Measurements from ENCODE around the gene STPG2. TPM values are rescaled to one million over a fixed set of nuclear protein-coding genes. Genes with fewer than 3 reads are reported as not detected.

The STPG2 gene
- total RNA-seq, 1 donor from 2014 or later: 1.1 TPM

DNA sequence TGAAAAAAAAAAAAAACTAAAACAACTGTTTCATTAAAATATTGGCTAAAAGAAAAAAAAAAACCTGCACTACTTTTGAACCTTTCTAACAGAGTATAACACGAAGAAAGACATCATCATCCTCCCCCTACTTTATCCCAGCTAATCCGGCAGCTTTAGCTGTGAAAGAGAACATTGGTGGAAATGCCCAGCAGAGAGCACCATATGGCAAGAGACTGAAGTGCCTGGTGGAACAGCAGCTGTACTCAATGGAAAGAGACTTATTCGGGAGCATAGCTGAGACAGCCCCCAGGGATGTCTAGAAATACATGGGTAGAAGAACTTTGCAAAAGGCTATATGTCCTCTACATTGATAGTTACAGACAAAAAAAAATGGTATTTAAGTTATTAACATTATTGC is 30.3 kb downstream of the STPG2 start:
- H3K27ac Mint-ChIP-seq: no peak overlapping the region
- no peak for DNase-seq (ENCODE audit: low spot score, unreplicated experiment)
- H3K4me3 Mint-ChIP-seq (ENCODE audit: low read depth): no peak overlapping the region
- H3K4me1 Mint-ChIP-seq (ENCODE audit: low read depth): no peaks in the 10 kb centered on the region
- no peaks in the 10 kb centered on the region for H3K36me3 Mint-ChIP-seq (ENCODE audit: insufficient read depth)
- no peaks in the 10 kb centered on the region for H3K27me3 Mint-ChIP-seq
- TF ChIP-seq, protein P1, sequence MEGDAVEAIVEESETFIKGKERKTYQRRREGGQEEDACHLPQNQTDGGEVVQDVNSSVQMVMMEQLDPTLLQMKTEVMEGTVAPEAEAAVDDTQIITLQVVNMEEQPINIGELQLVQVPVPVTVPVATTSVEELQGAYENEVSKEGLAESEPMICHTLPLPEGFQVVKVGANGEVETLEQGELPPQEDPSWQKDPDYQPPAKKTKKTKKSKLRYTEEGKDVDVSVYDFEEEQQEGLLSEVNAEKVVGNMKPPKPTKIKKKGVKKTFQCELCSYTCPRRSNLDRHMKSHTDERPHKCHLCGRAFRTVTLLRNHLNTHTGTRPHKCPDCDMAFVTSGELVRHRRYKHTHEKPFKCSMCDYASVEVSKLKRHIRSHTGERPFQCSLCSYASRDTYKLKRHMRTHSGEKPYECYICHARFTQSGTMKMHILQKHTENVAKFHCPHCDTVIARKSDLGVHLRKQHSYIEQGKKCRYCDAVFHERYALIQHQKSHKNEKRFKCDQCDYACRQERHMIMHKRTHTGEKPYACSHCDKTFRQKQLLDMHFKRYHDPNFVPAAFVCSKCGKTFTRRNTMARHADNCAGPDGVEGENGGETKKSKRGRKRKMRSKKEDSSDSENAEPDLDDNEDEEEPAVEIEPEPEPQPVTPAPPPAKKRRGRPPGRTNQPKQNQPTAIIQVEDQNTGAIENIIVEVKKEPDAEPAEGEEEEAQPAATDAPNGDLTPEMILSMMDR (IDR thresholded peaks at IDR 0.05; ENCODE audit: unreplicated experiment): peak; percentile 37
- H3K9me3 Mint-ChIP-seq (ENCODE audit: low read depth): peaks cover 7% of the 10 kb centered on the region

DNA sequence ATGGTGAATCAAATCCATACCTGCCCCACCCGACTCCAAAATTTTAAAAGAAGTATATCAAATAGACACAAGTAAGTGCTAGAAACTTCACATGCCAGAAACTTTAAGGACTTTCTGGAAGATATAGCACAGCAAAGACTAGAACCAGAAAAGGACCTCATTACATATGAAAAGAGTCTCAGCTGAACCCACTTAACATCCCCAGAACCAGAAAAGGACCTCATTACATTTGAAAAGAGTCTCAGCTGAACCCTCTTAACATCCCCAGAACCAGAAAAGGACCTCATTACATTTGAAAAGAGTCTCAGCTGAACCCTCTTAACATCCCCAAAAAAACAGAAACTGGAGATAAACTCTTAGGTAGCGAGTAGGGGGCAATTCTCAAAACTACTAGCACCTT is 32.3 kb downstream of the STPG2 start:
- DNase-seq (ENCODE audit: low spot score, unreplicated experiment): no peak
- no peaks in the 10 kb centered on the region for H3K36me3 Mint-ChIP-seq (ENCODE audit: insufficient read depth)
- H3K27ac Mint-ChIP-seq: no peak overlapping the region
- TF ChIP-seq, protein P1 (IDR thresholded peaks at IDR 0.05; ENCODE audit: unreplicated experiment): no peak
- H3K9me3 Mint-ChIP-seq (ENCODE audit: low read depth): no peaks in the 10 kb centered on the region
- H3K4me1 Mint-ChIP-seq (ENCODE audit: low read depth): peaks cover 1% of the 10 kb centered on the region
- H3K27me3 Mint-ChIP-seq: no peaks in the 10 kb centered on the region
- H3K4me3 Mint-ChIP-seq (ENCODE audit: low read depth): no peak overlapping the region

DNA sequence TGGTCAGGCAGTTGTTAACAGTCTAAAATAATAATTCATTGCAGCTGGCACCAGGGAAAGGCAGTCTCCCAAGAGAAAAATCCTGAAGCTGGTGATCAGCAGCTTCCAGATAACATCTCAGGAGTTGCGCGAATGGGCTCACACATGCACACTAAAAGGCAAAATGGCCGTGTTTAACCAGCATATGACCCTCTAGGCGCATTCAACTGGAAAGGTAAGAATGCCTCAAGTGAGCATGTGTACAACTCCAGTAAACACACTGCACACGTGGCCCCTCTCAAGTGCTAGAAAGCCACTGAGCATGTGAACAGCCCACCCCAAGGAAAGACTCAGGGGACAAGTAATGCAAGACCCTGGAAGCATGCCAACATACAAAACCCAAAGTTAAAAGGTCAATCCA is 33.1 kb downstream of the STPG2 start:
- Mint-ChIP-seq H3K9me3 (ENCODE audit: low read depth) (no peaks in the 10 kb centered on the region), H3K27ac (no peak overlapping the region), H3K4me1 (ENCODE audit: low read depth) (peaks cover 1% of the 10 kb centered on the region), H3K4me3 (ENCODE audit: low read depth) (no peak overlapping the region), H3K36me3 (ENCODE audit: insufficient read depth) (no peaks in the 10 kb centered on the region), H3K27me3 (no peaks in the 10 kb centered on the region)
- TF ChIP-seq, protein P1 (IDR thresholded peaks at IDR 0.05; ENCODE audit: unreplicated experiment): no peak
- no peak for DNase-seq (ENCODE audit: low spot score, unreplicated experiment)

DNA sequence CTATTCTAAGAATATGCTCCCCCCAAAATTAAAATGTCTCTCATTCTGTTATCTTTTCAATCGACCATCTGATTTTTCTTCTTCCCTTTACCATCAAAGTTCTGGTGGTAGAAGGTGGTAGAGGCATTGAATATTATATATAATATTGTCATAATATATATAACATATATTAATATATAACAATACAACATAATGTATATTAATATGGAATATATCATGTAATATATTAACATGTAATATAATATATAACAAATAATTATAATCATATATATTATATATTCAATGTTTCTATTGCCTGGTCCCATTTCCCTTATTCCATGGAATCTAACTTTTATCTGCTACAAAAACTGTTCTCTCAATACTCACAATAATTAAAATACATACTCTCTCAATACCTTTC is 40.6 kb downstream of the STPG2 start:
- no peaks in the 10 kb centered on the region for H3K36me3 Mint-ChIP-seq (ENCODE audit: insufficient read depth)
- TF ChIP-seq, protein P1 (IDR thresholded peaks at IDR 0.05; ENCODE audit: unreplicated experiment): no peak
- no peak overlapping the region for H3K27ac Mint-ChIP-seq

DNA sequence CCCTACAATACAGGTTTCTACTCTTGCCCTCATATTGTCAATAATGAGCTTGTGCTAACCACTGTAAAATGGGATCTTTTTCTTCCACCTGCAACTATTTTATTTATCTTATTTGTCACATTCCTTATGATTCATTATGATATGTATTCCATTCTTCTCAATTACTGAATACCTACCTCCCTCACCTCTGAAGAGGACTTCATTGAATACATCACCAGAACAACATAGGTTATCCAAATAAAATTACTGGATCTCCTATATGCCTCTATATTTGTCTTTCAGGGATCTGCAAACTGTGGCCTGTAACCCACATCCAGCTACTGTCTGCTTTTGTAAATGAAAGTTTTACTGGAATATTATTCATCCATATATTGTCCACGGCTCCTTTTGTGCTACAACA is 41.3 kb downstream of the STPG2 start:
- Mint-ChIP-seq H3K27ac (no peak overlapping the region), H3K36me3 (ENCODE audit: insufficient read depth) (no peaks in the 10 kb centered on the region), H3K4me1 (ENCODE audit: low read depth) (no peaks in the 10 kb centered on the region), H3K9me3 (ENCODE audit: low read depth) (peaks cover 2% of the 10 kb centered on the region), H3K4me3 (ENCODE audit: low read depth) (no peak overlapping the region), H3K27me3 (no peaks in the 10 kb centered on the region)
- TF ChIP-seq, protein P1 (IDR thresholded peaks at IDR 0.05; ENCODE audit: unreplicated experiment): no peak
- DNase-seq (ENCODE audit: low spot score, unreplicated experiment): no peak

More for the DNA sequence above, 40.6 kb downstream of the STPG2 start:
- Mint-ChIP-seq H3K9me3 (ENCODE audit: low read depth) (no peaks in the 10 kb centered on the region), H3K27me3 (no peaks in the 10 kb centered on the region), H3K4me1 (ENCODE audit: low read depth) (no peaks in the 10 kb centered on the region), H3K4me3 (ENCODE audit: low read depth) (no peak overlapping the region)
- no peak for DNase-seq (ENCODE audit: low spot score, unreplicated experiment)

Data from progenitor cell of endocrine pancreas (in vitro differentiated cells).